HUDEP-2 (cell line): Measurements from ENCODE around the gene PHF2.

Source experiments
- DNase-seq, 76 experiments: peaks; one replicate each; lab custom pipeline; 2025; ENCODE audit not compliant: unreplicated experiment in 76 of 76; lab: John Stamatoyannopoulos, UW

Gene PHF2

DNA sequence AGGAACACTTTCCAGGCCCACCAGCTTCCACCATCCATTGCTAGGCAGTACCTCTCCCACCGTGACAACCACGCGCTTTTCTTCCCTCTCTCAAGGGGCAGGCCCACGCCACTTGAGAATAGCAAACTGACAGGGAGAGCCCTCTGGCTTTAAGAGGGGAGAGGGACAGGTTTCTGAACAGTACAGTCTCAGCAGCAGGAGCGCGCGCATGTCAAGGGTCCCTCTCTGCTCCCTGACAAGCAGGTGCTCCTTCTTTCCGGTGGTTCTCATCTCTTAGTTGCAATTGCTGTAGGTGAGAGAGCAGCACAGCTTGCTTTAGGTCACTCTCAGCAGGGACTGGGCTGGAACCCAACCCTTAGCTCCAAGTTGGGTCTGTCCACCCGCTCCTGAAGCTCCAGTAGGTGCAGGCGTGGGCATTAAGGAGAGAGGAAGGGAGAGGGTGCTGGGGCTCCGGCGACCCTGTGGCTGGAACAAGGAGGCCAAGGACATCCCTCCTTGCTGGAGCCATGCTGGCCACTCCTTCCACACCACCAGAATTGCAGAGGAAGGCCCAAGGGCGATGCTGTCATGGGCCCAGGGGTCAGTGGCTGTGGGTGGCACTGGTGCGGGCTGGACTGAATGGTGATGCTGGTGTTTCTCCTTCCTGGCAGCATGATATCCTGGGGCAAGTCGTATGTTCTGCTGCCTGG is 9.0 kb upstream of the PHF2 start:
- peak in 1 of 76 experiments; percentile 5 for DNase-seq

GRCh38 chr9:93568169-93568568 is 8.2 kb upstream of the PHF2 start:
- no peak for DNase-seq

GRCh38 chr9:93569621-93570174 is 6.7 kb upstream of the PHF2 start:
- DNase-seq = no peak

DNA sequence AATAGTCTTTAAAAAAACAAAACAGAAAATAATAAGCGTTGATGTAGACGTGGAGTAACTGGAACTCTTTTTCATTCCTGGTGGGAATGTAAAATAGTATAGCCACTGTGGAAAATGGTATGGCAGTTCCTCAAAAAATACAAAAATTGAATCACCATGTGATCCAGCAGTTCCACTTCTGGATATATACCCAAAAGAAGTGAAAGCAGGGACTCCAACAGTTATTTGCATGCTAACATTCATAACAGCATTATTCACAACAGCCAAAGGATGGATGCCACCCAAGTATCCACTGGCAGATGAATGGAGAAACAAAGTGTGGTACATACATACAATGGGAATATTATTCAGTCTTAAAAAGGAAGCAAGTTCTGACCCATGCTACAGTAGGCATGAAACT is 4.2 kb upstream of the PHF2 start:
- no peak for DNase-seq

DNA sequence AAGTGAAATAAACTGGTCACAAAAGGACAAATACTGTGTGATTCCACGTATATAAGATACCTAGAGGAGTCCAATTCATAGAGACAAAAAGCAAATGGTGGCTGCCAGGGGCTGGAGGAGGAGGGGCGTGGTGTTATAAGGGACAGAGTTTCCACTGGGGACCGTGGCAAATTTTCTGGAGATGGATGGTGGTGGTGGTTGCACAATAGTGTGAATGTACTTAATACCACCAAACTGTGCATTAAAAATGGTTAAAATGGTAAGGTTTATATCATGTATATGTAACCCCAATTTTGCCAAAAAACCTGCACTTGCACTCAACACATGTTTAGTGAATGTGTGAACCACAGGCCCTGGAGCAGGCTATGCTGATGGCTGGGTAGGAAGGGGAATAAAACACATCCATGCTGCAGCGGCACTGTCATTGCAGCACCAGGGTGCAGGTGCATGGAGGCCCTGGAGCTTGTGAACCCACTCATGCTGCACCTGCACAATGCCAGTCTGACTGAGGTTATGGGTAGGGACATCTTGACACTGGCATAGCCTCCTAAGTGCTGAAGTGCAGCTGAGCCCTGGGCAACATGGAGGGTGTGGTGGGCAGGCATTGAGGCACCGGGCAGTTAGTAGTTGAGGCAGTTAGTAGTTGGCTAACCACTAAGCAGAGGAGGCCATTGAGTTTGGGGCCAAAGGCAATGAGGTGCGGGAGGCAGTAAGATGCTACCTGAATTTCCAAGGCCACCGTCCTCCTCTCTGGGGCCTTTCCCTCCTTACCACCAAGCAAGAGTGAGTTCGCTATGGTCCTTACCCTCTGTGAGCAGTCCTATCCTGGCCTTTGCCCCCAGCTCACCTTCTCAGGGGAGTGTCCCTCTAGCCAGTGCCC is 3.5 kb upstream of the PHF2 start:
- DNase-seq = no peak

DNA sequence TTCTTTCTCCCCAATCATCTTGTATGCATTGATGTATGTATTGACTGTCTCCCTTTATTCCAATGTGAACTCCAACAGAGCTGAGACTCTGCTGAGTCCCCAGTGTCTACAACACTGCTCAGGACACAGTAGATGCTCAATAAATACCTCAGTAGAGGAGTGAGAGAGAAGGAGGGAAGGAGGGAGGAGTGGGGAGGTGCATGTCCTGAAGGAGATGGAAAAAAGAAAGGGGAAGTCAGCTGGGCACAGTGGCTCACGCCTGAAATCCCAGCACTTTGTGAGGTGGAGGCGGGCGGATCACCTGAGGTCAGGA is 2.9 kb upstream of the PHF2 start:
- DNase-seq = no peak

- no peak for DNase-seq
Measured at GRCh38 chr9:93574091-93574899, 2.1 kb upstream of the PHF2 start.

DNA sequence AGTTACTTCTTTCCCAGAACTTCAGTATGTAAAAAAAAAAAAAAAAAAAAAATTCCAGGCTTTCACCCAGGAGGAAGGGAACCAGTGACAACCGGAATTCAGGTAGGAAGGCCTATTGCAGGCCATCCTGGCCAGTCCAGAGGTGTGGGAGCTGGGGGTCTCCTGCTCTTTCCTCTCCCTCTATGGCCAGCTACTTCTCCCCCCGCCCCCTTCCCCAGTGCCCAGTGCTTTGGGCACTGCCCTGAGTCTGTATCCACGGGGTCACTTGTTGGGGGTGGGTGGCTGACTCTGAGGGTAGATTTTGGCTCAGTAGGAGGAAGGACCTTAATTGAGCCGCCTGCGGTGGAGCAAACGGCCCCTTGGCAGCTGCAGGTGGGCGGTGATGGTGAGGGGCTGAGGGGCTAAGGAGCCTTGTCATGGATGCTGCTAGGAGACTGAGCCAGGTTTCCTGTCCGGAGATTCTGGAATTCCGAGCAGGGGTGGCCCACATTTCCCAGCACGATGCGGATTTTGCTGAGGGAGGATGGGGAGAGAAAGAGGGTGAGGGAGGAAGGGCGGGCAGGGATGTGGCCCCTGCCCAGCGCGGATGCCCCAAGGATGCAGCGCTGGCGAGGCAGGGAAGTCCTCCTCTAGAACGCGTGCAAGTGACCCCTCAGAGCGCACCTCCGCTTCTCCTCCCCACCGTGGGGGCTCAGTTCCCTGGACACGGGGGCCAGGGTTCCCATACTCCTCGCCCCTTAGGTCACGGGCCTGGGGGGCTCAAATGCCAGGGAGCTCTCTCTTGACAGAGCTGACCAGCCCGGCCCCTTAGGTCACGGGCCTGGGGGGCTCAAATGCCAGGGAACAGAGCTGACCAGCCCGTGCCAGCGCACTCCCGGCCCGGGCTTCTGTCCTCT is 1.2 kb upstream of the PHF2 start:
- no peak for DNase-seq

- DNase-seq = peak in 35 of 76 experiments; percentile 11 to 60 (median 31)
Measured at GRCh38 chr9:93575796-93576257, 557 bp upstream of the PHF2 start.

GRCh38 chr9:93577078-93577974 is 942 bp downstream of the PHF2 start:
- DNase-seq = peak in 9 of 76 experiments; percentile 5 to 30 (median 9)

DNA sequence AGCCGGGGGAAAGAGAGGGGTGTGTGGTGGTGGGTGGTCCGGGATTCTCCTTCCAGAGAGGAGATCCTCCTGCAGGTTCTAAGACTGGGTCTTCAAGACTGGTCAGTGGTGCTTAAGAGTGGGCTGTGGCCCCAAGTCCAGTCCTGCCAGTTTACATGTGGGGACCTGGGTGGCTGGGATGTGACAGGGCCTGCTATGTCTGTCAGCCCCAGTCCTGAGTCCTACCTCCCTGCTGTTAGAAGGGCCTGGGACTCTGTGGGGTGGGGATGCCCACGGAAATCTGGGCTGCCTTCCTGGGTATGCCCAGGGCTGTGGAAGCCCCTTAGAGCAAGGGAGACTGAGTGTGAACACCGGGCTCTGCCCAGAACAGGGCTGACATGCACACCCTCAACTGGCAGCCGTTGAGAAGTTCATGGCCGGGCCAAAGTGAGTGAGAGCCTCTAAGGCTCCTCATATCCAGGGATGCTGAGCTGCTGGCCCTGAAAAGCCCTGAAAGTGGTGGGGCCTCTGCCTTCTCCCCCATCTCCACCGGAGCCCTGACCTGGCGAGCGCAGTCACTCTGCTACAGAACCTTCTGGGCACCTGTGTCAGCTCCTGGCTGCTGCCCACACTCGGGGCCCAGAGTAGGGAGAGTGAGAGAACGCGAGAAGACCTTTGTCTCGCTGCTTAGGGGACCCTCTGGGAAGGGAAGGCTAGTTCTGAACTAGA is 1.7 kb downstream of the PHF2 start:
- DNase-seq = peak in 4 of 76 experiments; percentile 3 to 14 (median 6)

- DNase-seq = no peak
Measured at GRCh38 chr9:93578844-93579243, 2.5 kb downstream of the PHF2 start.

GRCh38 chr9:93579711-93580516 is 3.5 kb downstream of the PHF2 start:
- DNase-seq = no peak

DNA sequence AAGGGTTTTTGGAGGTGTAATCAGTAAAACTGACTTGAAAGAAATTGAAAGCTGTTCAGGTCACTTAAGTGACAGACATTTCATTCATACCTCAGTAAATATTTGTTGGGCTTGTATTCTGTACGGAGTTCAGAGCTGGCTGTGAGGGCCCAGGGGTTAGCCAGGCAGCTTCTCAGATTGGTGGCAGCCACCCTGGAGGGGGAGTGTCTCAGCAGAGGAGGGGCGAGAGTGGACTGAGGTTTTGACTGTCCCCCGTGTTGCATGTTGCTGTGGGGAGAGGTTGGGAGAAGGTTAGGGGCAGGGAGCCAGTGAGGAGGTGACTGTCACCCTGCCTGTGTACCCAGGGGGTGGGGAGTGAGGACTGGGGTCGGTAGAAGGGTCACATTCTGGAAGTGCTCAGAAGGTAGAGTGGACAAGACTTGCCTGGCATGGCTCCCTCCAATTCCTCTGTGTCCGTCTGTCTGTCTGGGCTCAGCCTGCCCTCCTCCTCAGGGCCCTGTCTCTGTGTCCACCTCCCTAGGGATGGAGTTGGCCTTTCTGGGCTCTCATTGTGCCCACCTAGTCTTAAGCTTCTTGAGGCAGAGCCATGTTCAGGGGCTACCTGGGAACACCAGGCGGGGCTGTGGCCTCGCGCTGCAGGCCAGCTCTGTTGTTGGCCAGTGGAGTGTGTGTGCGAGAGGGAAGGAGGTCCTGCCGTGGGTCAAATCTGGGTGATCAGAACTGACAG is 4.4 kb downstream of the PHF2 start:
- DNase-seq = no peak

DNA sequence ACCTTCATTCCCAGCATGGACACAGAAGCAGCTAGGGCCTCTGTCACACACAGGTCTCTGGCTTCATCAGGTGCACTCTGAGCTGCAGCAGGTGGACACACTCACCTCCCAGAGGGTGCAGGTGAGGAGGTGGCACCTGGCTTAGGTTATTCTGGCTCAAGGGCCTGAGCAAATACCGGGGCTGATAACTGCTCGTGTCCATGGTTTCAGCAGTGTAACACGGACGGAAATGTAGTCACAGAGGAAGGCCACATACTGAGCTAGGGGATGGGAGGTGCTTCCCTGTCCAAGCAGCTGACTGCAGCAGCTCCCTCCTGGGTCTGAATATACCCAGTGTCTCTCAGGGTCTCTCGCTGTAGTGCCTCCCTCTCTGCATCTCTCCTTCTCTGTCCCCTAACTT is 5.7 kb downstream of the PHF2 start:
- no peak for DNase-seq

GRCh38 chr9:93582550-93582949 is 6.2 kb downstream of the PHF2 start:
- DNase-seq = no peak

GRCh38 chr9:93585259-93585658 is 8.9 kb downstream of the PHF2 start:
- no peak for DNase-seq
